NCI-H2107 treated with DMSO at 0.1 percent for 48 hours (cell line): Measurements from ENCODE around the gene KLF2.

ENCODE experiments used
- DNase-seq: peaks from one replicate; lab custom pipeline; 2025; ENCODE audit not compliant: unreplicated experiment; lab: John Stamatoyannopoulos, UW

The KLF2 gene

DNA sequence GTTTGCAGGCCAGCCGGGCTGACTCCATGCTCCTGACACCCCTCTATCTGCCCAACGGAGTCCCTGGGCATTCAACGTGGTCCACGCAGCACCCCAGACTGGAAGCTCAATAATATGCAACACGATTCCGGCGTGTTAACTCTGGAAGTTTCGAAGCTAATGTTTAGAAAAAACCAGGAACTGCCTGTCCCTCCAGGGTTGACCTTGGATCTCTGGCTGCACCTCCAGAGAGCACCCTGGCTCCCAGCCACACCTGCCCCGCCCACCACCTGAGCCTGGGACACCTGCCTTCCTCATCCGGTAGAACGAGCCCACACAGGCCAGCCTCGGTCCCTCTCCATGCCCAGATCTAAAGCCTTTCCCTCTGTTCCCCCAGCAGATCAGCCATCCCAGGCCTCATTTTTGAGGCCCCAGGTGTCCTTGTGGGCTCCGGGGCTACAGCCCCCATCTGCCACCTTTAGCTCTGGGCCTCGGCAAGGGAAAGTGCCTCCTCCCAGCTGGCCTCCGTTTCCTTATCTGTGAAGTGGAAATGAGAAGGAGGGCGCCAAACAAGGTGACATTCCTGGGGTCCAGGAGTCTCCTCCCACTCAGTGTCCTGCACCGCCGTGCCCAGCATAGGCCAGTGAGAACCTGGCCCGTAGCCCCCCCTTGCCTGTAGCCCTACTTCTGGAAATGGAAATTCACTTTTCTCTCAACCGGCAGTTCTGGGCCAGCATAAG is 38.7 kb downstream of the KLF2 start:
- DNase-seq = no peak

DNA sequence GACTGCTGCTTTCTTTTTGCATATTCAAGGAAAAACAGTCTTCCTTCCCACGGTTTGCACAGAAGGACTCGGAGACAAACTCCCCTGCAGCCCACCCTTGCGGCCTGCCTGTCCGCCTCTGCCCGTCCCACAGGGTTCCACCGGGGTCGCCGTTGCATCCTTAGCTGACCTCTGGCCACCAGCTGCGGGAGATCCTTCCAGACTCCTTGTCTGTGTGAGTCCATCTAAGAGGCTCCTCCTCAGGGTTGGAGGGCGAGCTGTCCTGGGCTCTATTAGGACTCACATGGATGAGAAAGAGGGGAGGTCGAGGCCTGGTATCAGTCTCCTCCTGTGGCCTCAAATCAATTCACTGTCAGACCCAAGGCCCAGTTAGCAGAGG is 39.2 kb downstream of the KLF2 start:
- no peak for DNase-seq

DNA sequence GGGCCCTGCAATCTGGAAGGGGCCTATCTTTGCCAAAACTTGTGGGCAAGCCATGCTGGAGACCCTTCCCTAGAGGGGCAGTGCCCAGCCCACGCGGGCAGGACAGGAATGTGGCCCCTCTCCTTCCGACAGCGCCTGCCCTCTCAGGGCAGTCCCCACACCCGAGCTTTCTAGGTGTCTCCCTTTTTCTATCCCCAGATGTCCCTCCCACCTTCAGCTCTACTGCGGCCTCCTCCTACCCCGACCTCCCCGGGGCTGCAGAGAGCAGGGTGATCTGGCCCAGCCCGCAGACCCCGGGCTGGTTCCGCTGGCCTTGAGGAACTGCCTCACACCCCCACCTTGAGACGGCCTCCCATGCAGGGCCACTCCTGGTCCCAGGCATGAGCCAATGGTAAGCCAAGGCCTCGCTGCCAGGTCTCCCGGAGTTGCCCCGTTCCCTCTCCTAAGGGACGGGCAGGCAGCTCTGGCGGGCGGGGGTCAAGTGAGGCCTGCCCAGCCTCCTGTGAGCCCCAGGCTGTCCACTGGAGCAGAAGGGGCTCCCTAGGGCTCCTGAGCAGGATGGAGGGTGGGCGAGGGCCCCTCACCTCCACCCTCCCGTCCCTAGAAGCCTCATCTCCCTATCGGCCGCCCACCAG is 39.7 kb downstream of the KLF2 start:
- DNase-seq = no peak

DNA sequence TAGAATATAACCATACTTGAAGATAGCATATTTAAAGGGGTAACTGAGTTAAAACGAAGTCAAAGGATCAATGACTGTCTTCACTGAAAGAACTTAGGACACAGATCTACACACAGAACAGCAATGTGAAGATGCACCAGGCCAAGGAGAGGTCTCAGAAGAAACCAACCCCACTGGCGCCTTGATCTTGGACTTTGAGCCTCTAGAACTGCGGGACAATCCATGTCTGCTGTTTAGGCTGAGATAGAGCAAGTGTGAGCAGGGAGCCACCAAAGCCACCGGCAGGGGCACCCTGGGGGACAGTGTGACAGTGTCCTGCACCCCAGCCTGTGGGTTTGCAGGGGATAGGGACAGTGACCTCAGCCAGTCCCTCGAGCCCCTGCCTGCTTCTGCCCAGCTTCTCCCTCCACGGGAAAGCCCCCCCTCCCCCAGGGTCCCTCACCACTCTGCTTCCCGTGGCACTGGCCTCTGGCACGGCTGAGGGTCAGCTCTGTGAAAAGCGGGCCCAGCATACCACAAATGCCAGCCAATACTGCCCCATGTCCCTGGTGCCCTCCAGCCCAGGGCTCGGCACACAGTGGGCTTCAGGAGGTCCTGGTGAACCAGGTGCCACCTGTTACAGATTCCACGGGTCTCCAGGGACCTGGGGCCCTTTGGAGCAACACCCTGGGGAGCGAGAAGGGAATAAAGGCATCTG is 40.8 kb downstream of the KLF2 start:
- DNase-seq = no peak

DNA sequence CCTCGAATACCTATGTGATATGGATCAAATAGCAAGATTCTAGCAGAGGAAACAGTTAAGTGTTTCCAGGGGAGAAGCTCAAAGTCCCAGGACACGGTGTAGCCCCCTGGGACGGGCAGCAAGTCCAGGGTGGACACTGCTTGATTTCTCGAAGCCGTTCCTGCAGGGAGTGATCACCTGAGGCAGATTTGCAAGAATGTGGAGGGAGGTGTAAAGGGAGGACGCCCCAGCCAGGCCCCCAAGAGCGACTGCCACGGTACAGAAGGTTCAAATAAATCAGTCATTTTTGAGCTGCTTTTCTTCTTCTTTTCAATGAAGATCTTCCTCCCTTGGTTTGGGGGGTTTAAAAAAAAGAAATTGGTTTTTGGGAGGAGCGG is 41.4 kb downstream of the KLF2 start:
- DNase-seq = no peak

DNA sequence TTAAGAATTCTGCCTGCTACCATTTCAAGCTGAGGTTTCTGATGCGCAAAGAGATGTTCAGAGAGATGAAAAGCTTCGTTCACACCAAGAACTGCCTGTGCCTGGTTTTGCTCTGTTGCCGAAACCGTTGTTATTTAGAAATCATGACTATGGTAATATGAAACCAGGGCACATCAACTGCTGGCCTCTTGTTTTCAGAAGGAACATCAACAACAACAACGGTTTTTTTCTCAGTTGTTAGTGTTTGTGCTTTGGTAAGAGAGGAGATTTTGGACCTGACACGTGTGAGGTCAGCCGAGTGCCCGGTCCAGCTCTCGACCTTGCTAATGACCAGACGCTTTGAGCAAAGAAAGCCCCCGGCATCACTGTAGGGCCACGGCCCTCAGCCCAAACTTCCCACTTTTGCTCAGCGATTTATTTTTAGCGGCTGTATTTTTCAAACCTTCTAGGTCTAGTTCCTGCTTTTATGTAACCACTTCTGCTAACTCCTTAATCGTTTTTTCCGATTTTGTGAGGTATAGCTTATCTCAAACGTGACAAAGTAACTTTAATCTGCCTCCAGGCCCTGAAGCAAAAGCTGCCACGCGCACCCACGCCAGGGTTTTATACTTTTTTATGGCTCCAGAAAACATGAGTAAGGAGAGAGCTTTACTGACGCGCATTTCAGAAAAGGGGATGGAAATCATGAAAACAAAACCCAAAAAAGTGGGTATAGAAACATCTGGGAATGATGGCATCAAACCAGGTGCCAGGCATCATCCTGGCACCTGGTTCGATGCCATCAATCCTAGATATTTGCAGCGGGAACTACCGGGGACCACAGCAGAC is 42.0 kb downstream of the KLF2 start:
- peak; percentile 52 for DNase-seq

DNA sequence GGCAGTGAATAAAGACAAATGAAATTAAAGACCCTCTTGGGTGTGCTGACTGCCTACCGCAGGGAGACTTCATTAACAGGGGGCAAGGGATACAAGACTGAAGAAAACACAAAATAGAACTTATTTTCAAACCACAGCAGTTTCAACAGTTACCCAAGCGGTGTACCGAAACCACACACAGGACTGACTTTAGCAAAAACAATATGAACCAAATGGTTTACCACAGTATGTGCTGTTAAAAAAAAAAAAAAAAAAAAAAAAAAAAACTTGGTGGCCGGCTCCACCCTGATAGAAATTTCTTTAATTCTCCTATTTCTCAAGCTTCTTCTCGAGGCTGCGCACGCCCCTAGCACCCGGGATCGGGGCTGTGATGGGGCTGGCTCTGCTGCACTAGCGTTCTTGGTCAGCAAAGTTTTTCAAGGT is 42.6 kb downstream of the KLF2 start:
- no peak for DNase-seq

DNA sequence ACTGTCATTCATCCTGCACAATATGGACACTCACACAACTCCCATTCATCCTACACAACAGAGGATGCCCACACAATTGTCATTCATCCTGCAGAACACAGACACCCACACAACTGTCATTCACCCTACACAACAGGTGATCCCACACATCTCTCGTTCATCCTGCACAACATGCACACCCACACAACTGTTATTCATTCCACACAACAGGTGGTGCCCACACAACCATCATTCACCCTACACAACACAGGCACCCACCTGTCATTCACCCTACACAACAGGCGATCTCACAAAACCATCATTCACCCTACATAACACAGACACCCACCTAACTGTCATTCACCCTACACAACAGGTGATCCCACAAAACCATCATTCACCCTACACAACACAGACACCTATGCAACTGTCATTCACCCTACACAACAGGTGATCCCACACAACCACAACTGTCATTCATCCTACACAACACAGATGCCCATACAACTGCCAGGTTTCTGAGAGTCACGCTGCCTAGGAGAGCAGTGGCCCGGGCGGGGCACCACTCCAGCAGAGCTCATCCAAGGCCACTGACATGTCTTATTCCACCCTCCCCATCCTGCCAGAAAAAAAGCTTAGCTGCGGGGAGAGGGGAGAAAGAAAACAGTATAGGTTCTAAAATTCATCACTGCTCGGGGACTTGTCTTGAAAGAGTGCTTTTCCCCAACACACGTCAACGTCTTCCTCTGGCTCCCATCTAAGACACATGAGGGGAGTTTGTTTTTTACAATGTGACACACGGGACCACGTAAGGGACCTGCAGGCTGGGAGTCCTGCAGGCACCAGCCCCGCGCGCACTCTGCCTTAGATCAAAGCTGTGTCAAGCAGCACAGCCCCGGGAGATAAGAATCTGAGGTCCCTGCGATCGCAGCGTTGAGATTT is 44.0 kb downstream of the KLF2 start:
- DNase-seq = no peak

DNA sequence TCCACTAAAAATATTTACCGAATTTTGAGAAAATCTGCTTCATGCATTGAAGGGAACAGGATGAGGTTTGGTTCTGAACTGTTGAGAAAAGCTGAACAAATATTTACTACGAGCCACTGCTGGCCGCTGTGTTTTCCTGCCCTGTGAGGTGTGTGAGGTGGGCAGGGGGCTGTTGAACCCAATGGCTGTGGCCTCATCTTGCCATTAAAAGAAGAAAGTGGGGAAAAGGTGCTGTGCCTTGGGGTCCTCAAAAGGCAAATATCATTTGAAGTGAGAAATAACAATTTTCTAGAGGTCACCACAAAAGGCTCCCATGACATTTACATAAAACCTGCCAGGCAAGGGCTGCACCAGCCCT is 44.7 kb downstream of the KLF2 start:
- DNase-seq = no peak

DNA sequence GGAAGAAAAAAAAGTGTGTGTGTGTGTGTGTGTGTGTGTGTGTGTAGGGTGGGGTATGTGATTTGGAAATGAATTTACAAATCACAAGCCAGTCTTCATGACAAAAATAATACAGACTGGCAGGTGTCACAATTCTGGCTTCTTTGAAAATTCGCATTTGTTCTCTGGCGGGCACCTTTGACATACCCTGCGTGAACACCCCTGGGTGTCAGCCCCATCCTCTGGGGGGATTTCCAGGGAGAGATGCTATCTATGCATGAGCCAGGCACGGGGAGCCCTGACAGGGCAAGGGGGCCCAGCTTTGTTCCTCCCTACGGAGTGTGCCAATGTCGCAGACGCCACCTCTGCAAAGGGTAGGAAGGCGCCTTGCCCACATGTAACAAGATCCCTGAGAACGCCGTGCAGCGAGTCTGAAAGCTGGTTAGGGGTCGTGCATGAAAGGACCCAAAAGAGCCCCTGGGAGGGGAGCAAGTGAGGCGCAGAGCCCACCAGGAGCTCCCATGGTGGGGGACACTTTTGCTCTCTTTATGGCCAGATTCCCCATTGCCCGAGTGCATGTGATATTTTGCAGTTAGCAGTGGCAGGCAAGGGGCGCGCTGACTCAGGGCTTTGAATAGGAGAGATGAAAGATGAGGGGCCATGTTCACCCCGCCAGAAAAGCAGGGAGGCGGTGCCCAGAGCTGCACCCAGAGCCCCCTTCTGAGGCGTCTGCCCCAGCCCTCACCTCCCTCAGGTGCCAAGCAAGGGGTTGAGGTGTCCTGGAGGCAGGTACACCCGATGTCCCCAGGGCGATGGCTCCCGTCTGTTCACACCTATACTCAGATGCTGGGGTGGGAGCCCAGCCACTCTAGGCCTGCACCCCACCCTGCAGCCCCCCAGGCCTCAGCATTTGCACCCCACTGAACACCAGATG is 45.3 kb downstream of the KLF2 start:
- DNase-seq = no peak

DNA sequence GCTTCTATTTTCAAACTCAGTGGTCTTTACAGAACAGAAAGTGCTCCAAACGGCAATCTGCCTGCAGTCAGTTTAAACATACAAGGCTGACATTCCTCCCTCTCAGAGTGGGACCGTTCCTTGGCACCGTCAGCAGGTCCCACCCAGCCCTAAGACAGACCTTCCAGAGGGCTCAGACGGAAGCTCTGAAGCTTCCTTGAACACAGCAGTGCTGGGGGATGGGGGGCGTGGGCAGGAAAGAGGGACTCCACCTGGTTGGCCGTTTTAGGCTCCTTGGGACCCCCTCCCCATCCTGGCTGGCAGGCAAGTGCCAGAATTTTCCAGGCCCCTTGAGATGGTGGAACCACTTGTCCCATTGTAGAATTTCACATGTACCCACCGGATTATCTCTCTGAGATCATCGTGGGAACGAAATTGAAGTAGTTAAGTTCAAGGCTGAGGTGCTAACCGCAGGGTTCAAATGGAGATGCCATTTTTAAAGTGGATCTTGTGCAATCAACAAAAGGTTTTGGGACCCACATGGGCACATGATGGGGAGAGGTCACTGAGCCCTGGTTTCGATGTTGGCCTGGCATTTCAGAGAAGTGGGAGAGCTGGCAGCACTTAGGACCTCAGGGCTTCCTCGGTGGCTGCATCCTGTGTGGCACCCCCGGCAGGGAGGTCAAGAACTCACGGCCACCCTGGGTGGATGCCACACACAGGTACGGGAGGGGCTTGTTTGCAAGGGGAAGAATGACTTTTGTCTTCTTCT is 46.2 kb downstream of the KLF2 start:
- no peak for DNase-seq

DNA sequence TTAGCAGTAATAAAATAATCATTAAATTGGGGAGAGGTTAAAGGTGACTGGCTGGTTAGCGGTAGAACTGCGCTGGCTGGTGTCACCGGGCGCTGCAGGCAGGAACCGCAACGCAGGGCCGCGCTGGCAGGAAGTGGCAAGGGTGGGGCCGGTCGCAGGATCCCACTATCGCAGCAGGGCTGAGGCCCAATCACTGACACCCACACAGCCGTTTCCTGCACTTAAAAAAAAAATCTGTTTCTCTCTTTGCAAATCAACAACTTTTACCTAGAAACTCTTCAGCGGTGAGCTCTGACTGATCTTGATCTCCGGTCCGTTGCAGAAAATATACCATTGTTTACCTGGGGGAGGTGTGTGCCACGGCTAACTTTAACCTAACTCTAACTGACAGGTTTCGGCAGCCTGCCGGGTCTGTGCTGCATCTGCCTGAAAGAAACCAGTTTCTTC is 46.9 kb downstream of the KLF2 start:
- DNase-seq = no peak

DNA sequence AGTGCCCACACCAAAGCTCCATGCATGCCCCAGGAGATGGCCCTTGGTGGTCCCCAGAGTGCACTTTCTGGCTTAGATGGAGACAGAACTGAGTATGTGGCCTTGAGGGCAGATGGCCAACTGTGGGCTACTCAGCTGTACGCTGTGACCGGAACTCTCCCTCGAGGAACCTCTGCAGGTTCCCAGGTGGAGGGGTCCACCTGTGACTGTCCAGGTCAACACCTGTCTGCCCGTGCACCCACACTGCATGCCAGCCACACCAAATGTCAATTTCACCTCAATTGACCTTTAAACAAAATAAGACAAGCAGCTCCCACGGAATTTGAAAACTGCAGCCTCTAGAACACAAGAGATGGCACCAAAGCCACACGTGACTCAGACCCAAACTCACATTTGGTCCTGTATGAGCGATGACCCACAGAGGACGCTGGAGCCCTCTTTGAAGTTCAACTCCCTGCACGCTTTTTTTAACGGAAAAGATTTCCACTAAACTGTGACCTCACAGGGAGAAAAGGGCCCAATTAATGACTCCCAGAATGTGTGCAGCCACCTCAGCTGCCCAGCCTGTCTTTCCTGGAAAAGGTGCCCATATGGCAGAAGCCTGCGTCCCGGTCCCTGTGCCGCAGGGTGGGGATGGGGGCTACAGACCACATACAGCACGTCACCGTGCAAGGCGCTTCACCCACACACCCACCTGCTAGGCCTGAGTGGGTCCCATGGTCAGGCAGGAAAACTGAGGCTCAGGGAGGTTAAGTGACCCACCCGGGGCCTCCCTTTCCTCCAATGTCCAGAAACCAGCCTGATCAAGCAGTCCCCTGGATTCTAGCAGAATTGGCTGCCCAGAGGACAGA is 47.7 kb downstream of the KLF2 start:
- no peak for DNase-seq

DNA sequence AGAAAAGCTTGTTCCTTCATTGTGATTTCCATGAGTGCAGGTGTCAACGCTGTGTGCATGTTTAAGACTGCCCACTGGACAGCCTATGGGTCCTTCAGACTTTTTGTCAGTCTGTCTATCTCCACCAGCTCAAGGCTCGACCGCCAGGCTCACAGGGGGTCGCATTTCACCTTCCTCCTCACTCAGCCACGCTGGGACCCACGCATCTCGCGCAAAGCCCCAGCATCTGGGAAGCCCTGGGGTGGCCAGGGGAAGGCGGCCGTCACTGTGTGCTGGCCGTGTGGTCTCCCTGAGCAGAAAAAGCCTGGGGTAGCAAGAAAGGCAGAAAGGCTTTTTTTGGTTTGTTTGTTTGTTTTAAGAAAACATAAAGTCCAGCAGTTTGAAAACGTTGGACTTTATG is 48.5 kb downstream of the KLF2 start:
- no peak for DNase-seq

DNA sequence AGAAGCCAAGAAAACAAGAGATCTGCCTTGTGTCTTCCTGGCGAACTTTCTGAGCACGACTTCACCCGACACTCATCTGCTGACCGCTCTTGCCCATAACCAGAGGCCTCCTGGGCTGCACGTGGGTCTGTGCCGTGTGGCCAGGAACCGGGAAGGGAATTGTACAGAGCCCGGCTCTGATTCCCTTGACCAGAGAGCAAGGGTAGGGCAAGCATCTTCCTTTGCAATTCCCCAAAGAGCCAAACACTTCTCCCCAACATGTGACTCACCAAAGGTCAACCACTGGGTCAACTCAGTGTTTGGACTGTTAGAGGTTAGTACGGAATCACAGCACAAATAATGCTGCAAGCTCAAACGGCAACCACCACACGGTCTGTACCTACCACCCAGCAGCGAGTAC is 48.9 kb downstream of the KLF2 start:
- no peak for DNase-seq

DNA sequence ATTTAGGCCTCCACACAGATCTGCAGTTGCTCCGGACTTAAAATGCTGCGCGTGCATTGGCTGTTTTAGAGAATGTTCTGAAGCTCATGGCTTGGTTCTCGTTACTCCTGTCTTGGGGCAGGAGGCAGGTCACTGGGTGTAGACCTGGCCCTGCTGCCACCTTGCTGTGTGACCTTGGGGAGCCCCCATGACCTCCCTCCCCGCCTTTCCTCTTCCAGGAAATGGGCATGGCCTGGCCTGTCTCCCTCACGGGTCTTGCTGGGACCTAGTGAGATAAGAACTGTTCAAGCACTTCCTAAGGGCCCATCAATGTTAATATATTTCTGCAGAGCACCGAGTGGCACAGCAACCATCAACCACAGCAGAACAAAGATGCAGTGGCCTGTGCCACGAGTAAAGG is 49.4 kb downstream of the KLF2 start:
- no peak for DNase-seq

DNA sequence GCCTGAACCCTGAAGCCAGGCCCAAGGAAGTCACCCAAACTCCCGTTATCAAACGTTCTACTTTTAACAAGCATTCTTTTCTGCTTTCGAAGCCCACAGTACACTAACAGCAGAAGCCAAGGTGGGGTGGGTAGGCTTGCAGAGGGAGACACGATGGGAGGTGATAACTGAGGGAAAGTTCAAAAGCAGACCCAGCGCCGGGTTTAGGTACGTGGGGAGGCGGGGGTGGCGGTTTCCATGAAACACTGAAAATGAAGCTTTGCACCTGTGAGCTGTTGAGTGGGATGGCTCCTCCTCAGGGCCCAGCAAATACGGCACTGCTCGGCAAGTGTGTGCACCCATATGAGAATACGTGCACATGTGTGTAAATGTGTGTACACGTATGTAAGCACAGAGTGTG is 49.8 kb downstream of the KLF2 start:
- no peak for DNase-seq
